ENCODE results near the gene UCKL1.

UCKL1 gene

DNA sequence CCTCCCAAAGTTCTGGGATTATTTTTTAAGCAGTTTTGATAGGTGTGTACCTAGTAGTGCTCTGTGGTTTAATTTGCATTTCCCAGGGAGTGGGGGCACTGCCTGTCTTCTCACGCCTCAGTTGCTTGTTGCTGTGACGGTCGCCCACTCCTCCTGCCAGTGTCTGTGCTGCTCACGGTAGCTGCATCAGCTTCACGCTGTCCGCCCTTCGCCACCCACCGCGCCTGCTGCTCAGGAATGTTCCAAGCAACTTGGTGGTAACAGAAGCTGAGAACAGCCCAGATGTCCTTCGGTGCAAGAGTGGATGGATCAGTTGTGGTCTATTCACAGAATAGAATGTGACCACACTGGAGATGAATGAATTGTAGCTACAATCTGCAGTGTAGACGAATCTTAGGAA is 38.4 kb downstream of the UCKL1 start:
- TF ChIP-seq, protein P1, sequence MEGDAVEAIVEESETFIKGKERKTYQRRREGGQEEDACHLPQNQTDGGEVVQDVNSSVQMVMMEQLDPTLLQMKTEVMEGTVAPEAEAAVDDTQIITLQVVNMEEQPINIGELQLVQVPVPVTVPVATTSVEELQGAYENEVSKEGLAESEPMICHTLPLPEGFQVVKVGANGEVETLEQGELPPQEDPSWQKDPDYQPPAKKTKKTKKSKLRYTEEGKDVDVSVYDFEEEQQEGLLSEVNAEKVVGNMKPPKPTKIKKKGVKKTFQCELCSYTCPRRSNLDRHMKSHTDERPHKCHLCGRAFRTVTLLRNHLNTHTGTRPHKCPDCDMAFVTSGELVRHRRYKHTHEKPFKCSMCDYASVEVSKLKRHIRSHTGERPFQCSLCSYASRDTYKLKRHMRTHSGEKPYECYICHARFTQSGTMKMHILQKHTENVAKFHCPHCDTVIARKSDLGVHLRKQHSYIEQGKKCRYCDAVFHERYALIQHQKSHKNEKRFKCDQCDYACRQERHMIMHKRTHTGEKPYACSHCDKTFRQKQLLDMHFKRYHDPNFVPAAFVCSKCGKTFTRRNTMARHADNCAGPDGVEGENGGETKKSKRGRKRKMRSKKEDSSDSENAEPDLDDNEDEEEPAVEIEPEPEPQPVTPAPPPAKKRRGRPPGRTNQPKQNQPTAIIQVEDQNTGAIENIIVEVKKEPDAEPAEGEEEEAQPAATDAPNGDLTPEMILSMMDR (IDR thresholded peaks at IDR 0.05): no peak

GRCh38 chr20:63915471-63915870 is 40.7 kb downstream of the UCKL1 start:
- TF ChIP-seq, protein P1 (IDR thresholded peaks at IDR 0.05): no peak

GRCh38 chr20:63913768-63914167 is 42.4 kb downstream of the UCKL1 start:
- TF ChIP-seq, protein P1 (IDR thresholded peaks at IDR 0.05): no peak

GRCh38 chr20:63911176-63911575 is 45.0 kb downstream of the UCKL1 start:
- TF ChIP-seq, protein P1 (IDR thresholded peaks at IDR 0.05): no peak

DNA sequence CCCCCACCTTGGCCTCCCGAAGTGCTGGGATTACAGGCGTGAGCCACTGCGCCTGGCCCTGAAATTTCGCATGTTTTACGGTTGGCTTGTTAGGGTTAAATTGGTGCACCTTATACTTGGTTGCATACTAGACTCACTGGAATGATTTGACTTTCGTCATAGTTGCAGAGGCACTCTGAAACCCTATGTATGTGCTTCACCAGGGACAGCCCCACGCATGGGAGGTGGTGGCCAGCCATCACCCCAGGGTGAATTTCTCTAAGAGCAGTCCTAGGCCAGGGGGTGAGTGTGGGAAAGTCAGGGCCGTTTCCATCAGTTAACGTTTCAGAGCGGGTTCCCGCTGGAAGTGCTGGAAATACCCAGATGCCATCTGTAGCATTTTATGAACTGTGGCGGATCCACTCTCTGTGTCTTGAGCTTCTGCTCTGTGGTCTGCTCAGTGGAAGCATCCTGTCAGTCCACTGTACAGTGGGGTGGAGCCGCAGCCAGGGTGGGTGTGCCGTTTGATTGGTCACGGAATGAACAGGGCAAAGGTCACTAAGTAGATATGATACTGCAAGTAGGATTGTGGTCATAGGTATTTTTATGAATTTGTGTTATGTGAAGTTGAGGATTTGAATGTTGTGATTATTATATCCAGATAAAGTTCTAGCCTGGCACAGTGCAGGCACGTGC is 48.1 kb downstream of the UCKL1 start:
- TF ChIP-seq, protein P1 (IDR thresholded peaks at IDR 0.05): no peak

GRCh38 chr20:63903796-63904561 is 52.2 kb downstream of the UCKL1 start:
- TF ChIP-seq, protein P1 (IDR thresholded peaks at IDR 0.05): no peak

GRCh38 chr20:63900413-63900812 is 55.8 kb downstream of the UCKL1 start:
- TF ChIP-seq, protein P1 (IDR thresholded peaks at IDR 0.05): no peak
